ENCODE measurements around the gene RCAN1. TPM values are rescaled to one million over a fixed set of nuclear protein-coding genes. Genes with fewer than 3 reads are reported as not detected.

RCAN1 gene
- total RNA-seq, 1 donor from 2014 or later: 75.3 TPM

DNA sequence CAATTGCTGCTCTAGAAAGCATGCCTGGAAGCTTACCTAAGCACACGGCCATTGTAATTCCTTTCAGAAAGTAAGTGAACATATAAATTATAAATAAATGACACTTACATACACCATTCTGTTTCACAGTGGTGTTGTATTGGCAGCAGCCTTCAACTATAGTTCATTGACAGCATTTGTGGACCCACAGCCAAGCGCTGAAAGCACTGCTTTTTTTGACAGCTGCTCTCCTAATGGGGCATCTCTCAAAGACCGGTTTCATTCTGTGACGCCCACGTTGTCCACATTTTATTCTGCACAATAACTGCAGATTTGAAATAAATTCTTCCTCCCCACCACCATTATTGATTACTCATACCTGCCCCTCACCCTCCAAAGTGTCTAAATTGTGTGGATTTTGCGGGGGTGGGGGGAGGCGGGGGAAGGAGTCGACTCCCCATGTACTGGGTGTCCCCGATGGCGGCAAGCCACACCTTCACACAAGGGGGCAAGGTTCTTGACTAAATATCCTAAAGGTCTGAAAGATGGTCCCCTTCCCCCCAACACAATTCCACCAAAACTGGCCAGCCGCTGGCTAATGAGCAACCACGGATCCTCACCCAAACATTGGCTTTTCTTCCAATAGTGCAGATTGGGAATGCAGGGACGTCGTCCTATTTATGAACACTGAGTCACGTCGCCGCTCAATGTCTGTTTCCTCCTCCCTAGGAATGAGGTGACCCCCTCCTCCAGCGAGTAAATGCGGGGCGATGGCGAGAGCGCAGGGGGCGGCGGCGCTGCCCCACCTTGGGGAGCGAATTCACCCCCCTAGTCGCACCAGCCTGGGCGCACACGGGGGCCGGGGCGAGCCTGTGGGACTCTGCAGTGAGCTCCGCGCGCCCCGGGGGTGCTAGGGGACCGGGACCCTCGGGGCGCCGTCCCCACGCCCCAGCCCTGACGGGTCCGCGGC, 960 bp downstream of the RCAN1 start:
- Histone ChIP-seq H3K4me3 (peak overlapping the region; percentile 87), H3K9me3 (replicated peaks) (no peaks in the 10 kb centered on the region), H3K36me3 (no peaks in the 10 kb centered on the region), H3K4me1 (peaks cover 63% of the 10 kb centered on the region), H3K27ac (replicated peaks) (peak overlapping the region; percentile 91), H3K27me3 (ENCODE audit: low read depth) (no peaks in the 10 kb centered on the region)
- intact Hi-C loops (cut with micrococcal nuclease): no loop called here
- TF ChIP-seq, protein P1, sequence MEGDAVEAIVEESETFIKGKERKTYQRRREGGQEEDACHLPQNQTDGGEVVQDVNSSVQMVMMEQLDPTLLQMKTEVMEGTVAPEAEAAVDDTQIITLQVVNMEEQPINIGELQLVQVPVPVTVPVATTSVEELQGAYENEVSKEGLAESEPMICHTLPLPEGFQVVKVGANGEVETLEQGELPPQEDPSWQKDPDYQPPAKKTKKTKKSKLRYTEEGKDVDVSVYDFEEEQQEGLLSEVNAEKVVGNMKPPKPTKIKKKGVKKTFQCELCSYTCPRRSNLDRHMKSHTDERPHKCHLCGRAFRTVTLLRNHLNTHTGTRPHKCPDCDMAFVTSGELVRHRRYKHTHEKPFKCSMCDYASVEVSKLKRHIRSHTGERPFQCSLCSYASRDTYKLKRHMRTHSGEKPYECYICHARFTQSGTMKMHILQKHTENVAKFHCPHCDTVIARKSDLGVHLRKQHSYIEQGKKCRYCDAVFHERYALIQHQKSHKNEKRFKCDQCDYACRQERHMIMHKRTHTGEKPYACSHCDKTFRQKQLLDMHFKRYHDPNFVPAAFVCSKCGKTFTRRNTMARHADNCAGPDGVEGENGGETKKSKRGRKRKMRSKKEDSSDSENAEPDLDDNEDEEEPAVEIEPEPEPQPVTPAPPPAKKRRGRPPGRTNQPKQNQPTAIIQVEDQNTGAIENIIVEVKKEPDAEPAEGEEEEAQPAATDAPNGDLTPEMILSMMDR (IDR thresholded peaks at IDR 0.05; ENCODE audit: borderline replicate concordance): no peak
- no peak for DNase-seq

DNA sequence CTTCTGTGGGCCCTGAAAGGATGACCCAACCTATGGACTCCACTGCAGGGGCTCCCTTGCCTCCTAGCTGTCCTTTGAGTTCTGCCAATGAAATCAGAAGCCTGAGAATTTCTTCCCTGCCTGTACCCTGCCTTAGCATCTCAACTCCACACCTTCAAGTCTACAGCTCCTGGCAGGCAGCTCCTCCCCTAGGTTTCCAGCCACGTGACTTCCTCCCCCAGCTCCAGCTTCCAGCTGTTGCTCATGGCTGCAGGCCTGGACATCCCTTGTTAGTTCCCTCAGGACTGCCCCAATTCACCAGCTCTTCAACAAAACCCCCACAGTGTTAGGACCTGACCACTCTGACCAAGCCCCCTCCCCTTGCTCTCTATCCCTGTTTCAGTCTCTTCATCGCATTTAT, 2.4 kb downstream of the RCAN1 start:
- Histone ChIP-seq H3K9me3 (replicated peaks) (no peaks in the 10 kb centered on the region), H3K4me3 (peak overlapping the region; percentile 87), H3K27ac (replicated peaks) (no peak overlapping the region), H3K4me1 (peaks cover 59% of the 10 kb centered on the region), H3K36me3 (no peaks in the 10 kb centered on the region), H3K27me3 (ENCODE audit: low read depth) (no peaks in the 10 kb centered on the region)
- no peak for DNase-seq
- TF ChIP-seq, protein P1 (IDR thresholded peaks at IDR 0.05; ENCODE audit: borderline replicate concordance): no peak
- intact Hi-C loops (cut with micrococcal nuclease): no loop called here

DNA sequence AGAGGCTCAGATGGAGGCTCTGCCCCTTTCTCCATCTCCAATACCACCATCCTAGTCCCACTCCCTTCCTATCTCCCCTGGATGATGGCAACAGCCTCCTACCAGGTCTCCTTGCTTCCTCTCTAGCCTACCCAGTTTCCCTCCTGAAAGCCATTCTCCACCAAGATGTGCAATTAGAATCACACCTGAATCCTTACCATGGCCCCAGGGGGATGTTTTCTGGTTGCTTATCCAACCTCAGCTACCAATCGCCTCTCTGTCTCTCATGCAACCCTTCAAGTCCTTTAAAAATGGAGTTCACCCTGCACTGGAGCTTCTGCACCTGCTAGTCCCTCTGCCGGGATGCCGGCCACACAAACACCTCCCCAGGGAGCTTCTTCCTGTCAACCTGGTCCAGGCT, 2.9 kb downstream of the RCAN1 start:
- TF ChIP-seq, protein P1 (IDR thresholded peaks at IDR 0.05; ENCODE audit: borderline replicate concordance): no peak
- H3K4me3 ChIP-seq: no peak overlapping the region
- peaks cover 59% of the 10 kb centered on the region for H3K4me1 ChIP-seq
- no peaks in the 10 kb centered on the region for H3K36me3 ChIP-seq
- no peaks in the 10 kb centered on the region for H3K9me3 ChIP-seq (replicated peaks)
- DNase-seq: no peak
- H3K27ac ChIP-seq (replicated peaks): no peak overlapping the region
- no peaks in the 10 kb centered on the region for H3K27me3 ChIP-seq (ENCODE audit: low read depth)
- intact Hi-C loops (cut with micrococcal nuclease): no loop called here

DNA sequence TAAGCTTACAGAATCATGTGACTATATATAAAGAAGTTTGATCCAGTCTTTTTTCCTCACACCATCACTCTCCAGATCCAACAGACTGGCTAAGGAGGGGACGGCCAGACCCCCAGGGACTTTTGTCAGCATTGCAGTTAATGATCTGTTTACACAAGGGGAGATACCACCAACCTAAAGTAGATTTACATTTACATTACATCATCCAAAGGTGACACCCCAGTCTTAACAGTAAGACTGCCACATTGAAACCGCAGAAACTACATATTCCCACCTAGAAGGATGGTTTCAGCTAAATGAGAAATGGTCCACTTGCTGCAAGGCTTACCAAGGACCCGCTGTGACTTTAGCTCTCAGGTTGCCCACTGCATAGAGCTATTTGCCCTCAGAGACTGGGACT, 3.4 kb downstream of the RCAN1 start:
- Histone ChIP-seq H3K27me3 (ENCODE audit: low read depth) (no peaks in the 10 kb centered on the region), H3K9me3 (replicated peaks) (no peaks in the 10 kb centered on the region), H3K27ac (replicated peaks) (no peak overlapping the region), H3K4me3 (no peak overlapping the region), H3K4me1 (peaks cover 59% of the 10 kb centered on the region), H3K36me3 (no peaks in the 10 kb centered on the region)
- TF ChIP-seq, protein P1 (IDR thresholded peaks at IDR 0.05; ENCODE audit: borderline replicate concordance): no peak
- intact Hi-C loops (cut with micrococcal nuclease): no loop called here
- DNase-seq: no peak

DNA sequence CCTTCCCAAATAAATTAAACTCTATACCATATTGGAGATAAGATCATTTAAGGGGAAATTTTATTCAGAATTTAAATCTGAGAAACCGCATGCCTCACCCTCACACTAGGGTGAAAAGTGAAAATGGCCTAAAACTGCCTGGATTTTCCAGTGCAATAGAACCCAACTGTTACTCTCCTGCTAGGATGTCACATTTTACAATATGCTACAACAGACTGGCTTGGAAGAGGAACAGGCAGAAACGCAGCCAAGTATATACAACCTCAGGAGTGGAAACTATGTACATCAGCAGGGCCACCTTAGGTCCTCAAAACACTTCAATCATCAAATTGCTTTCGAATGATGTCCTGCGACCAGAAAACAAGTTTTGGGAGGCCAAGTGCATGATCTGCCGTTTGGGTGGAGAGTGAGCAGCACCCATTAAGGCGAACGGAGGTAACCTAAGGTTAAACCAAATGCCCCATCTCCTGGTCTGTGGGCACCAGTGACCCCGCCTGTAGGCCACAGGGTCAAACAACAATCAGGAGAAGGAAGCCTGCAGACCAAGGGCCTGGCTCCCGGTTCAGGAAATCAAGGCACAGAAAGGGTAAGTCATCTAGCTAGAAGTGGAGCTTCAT, 4.9 kb downstream of the RCAN1 start:
- TF ChIP-seq, protein P1 (IDR thresholded peaks at IDR 0.05; ENCODE audit: borderline replicate concordance): no peak
- Histone ChIP-seq H3K4me3 (no peak overlapping the region), H3K36me3 (no peaks in the 10 kb centered on the region), H3K27ac (replicated peaks) (no peak overlapping the region), H3K4me1 (peaks cover 52% of the 10 kb centered on the region), H3K9me3 (replicated peaks) (no peaks in the 10 kb centered on the region), H3K27me3 (ENCODE audit: low read depth) (no peaks in the 10 kb centered on the region)
- DNase-seq: no peak
- intact Hi-C loops (cut with micrococcal nuclease): no loop called here

Measured in left ventricle myocardium inferior (tissue), 1 donor.